Measurements from ENCODE around the gene MTMR12.
"Not testable (repeated sequence)": the region's sequence is repeated elsewhere in the genome, so short reads cannot be mapped to it uniquely, and the experiment has no call there.

The MTMR12 gene

DNA sequence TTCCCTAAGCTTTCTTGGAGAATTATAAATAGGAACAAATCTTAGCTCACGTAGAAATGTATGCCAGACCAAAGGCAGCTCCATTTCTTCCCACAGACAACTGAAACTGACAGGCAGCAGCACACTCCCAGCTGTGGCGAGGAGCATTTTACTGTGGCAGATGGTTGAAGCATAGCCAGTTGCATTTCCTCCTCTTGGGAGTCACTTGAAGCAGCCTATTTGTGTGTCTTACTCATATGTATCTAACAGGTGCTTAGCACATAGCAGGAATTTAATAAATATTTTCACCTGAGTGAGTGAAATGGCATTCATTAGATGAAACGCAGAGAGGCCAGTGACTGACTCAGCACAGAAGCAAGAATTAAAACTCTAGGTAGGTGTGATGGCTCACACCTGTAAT is 12.3 kb upstream of the MTMR12 start:
- no peak for DNase-seq

DNA sequence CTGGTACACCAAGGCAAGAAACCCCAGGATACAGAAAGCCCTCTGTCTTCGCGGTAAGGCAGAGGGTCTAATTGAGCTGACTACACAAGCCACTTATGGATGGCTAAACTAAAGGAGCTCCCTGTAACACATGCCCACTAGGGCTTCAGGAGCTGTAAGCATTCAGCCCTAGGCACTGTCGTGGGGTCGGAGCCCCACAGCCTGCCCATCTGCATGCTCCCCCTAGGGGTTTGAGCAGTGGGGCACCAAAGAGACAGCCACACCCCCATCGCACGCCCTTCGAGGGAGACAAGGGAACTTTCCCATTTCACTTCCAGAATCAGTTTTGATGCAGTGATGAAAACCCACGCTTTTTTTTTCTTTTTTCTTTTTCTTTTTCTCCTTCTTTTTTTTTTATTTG is 11.0 kb upstream of the MTMR12 start:
- no peak for DNase-seq

DNA sequence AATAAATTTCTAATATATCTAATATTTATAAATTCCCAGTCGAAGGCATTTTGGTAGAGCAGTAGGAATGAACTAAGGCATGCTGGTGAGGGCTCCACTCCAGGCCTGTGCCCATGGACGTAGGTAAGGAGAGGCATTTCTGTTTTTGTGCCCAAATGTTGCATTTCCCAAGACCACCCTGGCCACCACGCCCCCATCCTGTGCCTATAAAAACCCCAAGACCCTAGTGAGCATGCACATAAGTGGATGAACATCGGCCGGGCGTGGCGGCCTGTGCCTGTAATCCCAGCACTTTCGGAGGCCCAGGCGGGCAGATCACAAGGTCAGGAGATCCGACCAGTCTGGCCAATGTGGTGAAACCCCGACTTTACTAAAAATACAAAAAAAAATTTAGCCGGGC is 10.1 kb upstream of the MTMR12 start:
- no peak for DNase-seq

DNA sequence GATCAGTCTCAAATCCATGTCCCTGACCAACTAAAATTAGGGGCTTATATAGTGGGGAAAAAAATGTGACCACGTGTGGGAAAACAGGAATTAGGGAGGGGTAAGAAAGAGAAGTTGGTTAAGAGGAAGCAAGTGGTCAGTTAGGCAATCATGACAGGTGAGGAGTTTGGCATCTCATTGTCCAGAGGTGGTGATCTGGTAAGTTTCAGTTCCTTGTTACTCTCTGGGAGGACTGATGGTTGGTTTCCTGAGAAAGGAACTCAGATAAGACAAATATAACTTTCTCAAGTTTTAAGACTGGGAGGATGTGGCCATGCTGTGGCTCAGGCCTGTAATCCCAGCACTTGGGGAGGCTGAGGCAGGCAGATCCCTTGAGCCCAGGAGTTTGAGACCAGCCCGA is 9.0 kb upstream of the MTMR12 start:
- not testable (repeated sequence) for DNase-seq

DNA sequence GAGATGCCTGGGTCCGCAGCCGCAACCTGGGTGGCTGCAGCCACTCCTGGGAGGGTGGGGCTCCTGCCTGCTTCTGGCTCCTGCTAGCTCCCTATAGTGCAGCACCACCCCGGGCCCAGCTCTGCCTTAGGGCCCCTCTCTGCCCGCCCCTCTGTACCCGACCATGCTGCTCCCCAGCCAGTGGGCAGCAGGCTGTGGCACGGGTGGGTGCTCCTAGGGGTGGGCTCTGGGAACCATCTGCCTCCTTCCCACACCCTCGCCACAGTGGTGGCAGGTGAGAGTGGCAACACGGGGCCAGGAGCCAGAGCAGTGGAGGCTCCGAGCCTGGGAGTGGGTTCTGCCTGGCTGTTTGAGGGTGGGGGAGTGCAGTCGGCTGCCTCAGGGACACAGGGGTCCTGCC is 7.8 kb upstream of the MTMR12 start:
- DNase-seq: no peak

DNA sequence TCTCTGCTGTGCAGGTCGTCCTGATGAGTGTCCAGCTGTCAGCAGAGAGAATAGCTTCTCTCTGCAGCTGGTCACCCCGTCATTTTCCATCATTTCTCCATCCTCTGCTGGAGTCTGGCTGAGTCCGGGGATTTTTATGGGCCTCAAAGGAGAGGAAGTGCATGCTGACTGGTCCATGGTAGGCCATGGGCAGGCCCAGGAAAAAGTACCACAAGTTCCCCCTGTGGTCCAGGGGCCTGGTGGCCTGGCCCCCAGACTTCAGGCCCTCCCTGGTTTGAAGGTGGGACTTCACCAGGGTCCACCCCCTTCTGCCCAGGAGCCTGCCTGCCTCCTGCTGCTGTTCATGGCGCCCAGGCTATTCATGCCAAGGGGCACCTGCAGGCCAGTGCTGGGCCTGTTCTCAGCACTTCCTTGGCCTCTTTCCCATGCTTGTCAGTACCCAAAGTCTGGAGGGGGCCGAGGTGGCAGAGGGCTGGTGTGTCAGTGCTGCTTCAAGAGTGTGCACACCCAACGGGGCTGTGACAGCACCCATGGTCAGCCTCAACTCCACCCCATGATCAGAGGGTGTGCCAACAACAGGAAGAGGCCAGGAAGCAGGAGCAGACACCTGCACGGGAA is 7.3 kb upstream of the MTMR12 start:
- DNase-seq: no peak

DNA sequence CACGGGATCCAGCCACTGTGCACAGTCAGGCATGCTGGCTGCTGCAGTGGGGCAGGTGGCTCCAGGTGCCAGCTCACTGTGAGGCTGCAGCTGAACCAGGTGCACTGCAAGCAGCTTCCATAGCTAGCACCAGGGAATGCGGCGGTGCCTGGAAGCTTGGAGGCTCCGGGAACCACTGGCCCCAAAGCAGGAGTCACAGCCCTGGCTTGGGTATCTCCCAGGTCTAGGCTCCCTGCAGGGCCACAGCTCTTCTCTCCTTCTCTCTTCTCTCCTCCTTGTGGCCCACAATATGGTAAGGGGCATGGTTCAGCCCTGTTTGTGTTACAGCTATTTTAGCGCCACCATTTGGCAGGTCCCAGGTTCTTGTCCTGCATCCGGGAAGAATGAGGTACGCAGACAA is 6.7 kb upstream of the MTMR12 start:
- DNase-seq: no peak

DNA sequence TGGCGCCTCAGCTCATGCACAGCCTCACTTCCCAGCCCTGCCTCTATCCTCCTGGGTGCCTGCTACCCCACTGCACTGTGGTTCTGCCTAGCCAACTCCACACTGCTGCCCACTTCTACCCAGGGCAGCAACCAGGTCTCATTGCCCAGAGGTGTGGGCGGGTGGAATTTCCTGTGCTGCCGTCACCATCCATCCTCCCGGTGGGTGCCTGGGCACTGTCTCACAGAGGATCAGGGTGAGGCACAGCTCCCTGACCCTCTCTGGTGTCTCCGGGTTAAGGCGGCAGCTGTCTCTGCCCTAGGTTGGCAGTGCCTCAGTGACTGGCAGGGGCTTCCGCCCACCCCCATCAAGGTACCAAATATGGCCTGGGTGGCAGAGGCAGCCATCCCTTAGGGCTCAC is 4.3 kb upstream of the MTMR12 start:
- no peak for DNase-seq

DNA sequence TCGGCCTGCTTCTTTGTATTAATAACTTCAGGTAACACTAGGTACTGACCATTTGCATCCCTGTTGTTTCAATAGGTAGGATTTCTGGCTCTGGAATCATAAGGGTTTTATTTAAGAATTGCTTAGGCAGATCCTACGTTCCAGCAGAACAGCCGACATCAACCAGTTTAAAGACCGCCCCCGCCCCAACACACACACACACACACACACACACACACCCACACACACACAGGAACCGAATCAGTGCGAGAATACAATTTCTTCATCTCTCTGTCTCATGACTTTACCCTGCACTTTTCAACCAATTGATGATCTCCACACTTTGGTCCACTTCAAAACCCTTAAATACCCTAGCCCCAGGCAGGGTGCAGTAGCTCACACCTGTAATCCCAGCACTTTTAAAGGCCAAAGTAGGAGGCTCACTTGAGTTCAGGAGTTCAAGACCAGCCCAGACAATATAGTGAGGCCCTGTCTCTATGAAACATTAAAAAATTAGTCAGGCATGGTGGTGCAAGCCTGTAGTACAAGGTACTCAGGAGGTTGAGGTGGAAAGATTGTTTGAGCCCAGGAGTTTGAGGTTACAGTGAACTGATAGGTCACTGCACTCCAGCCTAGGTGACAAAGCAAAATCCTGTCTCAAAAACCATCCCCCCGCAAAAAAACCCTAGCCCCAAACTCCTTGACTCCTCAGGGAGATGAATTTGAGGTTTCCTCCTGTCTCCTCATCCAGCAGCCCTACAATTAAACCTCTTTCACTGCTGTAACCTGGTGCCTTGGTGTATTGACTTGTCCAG is 2.7 kb upstream of the MTMR12 start:
- no peak for DNase-seq

DNA sequence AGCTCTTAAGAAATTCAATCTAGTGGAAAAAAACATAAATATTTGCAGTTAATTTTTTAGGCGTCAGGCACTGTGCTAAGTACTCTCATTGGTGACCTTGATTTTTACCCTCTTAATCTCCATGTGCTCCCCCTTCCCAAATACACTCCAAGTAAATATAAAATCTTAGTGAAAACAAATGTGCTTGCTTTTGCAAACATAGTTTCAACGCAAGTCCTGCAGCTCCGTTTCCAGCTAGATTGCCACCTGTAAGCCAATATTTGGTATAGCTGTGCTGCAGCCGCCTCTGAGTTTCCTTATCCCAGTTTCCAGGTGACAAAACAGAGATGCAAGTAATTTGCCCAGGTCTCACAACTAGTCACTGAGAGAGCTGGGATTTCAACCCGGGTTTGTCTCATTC is 1.9 kb upstream of the MTMR12 start:
- DNase-seq: no peak

DNA sequence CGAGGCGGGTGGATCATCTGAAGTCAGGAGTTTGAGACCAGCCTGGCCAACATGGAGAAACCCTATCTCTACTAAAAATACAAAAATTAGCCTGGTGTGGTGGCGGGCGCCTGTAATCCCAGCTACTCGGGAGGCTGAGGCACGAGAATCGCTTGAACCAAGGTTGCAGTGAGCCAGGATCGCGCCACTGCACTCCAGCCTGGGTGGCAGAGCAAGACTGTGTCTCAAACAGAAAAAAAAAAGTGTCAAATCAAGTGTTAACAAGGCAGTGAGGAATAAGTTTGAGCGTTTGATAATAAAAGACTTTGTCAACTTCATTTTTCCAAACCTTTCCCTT is 1.4 kb upstream of the MTMR12 start:
- DNase-seq: not testable (repeated sequence)

DNA sequence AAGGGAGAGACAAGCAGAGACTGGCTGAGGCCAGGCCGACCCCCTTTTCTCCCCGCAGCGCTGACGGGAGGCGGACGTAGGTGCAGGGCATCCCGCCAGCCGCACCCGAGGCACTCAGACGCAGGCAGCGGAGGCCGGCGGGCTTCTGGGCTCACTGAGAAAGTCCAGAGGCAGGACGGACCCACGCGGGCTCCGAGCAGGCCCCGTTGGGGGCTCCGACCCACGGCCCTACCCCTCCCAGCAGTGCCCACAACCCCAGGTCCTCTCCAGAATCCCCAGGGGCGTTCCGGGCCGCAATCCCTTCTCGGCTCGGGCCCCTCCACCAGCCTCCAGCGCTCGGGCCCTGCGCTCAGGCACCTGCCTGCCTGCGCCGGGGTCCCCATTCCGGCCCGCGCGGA is 543 bp downstream of the MTMR12 start:
- DNase-seq: peak; percentile 26

DNA sequence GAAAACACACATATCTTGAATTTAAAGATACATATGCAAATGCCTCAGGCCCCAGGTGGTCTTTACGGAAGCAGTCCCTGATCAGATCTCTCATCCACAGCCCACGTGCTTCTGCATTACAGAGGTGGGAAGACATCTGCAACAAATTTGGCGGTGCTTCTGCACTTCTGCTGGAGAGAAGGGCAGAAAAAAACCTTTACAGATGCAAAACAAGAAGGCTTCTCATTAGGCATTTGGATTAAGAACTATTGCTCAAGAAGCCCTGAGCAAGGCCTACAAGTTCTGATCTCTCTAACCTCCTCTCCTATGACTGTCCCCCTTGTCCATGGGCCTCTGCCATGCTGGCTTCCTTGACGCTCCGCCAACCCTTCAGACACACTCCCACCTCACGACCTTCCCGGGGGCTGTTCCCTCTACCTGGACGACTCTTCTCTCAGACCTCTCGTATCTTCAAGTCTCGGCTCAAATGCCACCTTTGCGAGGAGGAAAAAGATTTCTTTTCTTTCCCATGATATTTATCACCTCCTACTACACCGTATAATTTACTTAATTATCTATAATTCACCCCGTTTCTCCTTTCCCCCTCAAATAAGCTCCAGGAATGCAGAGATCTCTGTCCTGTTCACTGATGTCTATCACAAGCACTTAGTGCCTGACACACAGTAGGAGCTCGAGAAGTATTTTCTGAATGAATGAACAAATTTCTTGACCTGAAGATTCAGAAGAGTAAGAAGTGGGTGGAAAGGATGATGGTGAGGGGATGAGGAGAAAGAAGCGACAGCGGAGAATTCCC is 1.1 kb downstream of the MTMR12 start:
- DNase-seq: no peak

DNA sequence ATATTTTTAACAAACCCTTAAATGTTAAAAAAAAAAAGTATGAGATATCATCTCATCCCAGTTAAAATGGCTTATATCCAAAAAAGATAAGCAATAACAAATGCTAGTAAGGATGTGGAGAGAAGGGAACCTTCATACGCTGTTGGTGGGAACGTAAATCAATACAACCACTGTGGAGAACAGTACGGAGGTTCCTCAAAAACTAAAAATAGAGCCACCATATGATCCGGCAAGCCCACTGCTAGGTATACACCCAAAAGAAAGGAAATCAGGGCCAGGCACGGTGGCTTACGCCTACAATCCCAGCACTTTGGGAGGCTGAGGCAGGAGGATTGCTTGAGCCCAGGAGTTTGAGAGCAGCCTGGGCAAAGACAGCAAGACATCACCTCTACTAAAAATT is 3.0 kb downstream of the MTMR12 start:
- no peak for DNase-seq

DNA sequence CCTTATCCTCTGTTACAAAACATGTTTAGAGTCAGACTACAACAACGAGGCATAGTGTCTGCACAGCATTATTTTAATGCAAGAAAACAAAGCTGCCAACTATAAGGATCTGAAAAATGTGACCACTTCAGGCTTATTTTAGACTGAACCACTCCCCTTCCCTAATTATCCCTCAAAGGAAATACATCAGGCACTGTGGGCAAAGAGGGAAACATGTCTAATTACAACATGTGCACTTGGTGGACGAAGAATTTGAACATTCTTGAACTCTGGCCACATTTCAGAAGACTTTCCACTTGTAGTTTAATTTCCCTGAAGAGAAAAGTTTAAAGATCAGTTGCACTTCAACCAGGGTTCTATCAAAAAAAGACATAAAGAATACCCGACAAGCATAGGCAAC is 3.8 kb downstream of the MTMR12 start:
- DNase-seq: no peak

DNA sequence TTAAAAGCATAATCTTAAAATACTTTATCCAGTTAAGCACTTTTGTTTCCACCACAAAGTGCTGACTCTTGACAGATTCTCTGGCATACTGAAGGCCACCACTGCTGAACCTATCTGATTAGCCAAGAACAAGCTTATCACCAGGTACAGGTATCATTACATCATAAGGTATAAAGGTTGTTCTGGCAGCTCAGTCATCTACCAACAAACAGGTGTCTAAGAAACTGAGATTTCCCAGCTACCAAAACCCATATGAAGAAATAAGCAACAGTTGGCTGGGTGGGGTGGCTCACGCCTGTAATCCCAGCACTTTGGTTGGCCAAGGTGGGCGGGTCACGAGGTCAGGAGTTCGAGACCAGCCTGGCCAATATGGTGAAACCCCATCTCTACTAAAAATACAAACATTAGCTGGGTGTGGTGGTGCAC is 5.0 kb downstream of the MTMR12 start:
- DNase-seq: no peak

DNA sequence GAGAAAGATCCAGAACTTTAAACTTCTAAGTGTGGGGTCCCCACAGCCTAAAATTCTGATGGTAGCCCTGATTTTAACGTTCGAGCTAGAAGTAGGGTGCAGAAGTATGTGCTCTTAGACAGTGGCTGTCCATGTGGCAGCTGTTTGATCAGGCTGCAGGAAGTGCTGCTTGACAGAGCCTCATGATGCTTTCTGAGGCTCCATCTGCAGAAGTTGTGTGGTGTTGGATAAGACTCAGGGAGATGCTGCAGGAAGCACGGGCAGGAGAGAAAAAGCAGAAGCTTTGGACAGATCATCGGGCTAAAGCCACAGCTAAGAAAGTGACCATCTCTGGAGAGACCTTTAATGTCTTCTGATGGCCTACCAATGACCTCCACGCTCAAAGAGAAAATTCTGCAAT is 8.1 kb downstream of the MTMR12 start:
- no peak for DNase-seq

DNA sequence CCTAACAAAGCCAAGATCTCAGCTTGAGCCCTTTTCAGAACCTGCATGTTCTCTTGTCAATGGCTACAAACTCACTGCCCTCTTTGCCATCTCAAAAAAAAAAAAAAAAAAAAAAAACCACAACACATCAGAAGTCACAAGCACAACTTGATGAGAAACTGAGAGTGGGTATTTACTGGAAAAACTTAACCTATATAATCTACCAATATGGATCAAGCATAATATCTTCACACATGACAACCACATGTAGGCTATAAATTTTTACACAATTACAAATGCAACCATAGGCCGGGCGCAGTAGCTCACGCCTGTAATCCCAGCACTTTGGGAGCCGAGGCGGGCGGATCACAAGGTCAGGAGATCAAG is 9.0 kb downstream of the MTMR12 start:
- no peak for DNase-seq

DNA sequence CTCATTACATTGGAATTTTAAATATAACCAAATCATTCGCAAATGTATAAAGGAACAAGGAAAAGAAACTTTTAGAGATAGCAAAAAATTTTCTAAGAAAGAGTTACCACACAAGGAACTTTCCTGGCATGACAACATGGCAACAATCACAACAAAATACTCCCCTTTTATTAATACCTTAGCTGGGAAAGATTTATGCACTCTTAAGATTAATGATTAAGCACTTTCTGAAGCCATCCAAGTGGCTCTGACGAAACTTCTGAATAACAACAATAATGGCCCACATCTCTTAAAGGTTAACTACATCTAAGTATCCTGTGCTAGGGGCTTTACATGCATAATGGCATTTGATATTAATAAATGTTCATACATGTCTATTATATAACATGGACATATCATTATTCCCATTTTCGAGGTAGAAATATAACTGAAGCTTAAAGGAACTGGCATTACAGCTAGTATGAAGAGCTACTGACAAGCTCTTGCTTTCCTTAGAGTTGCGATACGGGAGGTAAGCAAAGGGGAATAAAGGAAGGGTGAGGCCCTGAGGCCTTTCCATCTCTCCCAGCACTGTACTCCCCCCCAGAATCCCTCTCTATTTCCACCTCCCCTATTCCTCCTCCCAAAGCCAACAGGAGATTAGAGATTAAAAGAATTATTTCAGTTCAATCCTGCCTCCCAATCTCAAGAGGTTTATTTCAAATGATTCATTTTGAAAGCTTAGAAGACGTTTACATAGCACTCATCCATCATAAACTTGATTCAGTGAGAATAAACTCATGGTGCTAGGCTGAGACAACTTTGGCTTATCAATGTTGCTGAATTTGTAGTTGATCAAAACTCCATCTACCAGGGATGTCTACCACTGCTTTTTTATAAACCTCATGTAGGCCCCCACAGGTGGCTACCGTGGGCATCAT is 9.6 kb downstream of the MTMR12 start:
- DNase-seq: no peak

DNA sequence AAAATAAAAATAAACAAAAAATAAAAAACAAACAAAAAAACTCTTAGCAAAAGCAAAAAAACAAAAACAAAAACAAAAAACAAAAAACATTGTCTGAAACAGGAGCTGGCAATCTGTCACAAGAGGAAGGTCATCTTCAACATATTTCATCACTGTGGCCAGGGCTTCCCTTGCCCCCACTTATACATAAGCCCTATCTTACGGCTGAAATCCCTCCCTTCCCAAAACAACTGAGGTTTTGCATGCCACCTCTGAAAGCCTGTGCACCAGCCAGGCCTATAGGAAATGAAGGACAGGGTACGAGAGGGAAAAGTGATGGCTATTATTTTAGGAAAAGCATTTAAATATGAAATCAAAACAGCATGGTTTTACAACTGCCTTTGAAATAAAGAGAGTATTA is 10.8 kb downstream of the MTMR12 start:
- DNase-seq: no peak

DNA sequence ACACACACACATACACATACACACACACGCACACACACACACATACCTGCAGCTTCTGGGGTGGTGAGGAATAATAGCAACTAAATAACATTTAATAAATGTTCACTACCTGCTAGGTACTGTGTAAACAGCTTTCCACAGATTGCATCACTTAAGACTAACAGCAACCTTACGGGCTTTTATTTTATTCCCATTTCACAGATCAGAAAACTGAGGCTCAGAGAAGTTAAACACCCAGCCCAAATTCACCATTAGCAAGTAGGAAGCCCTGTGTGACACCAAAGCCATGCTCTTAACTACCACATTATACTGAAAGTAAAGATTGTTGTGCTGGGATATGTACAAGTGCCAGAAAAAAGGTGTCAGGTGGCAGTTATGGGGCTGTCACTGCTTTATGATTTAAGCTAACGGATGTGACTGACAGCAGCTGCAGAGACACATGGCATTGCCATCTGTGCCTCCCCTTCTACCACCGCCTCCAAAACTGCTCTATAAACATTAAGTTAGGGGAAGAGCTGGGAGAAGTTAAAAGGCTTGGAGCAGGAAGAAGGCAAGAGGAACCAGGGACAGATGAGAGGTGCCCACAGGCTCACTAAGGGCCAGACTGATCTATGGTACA is 13.6 kb downstream of the MTMR12 start:
- DNase-seq: no peak

DNA sequence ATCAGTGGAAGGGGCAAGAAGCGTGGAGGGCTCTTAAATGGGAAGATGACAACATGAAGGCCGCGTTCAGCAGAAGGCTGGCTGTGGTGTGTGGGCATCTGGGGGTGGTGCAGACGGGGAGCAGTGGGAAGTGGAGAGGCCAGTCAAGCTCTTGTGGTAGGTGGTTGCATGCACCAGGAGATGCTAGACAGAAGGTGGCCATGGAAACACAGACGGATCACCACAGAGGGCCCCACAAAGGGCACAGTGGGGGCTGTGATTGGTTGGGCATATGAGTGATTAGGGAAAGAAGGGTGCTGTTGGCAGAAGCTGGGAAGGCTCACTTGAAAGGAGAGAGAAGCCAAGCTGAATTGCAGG is 14.7 kb downstream of the MTMR12 start:
- no peak for DNase-seq
